Coronary artery (tissue), 2 donors: ENCODE results near the gene CSNK2A2.

Source experiments
- DNase-seq: peaks from one replicate; pipeline ENCODE4 v3.0.0-alpha.2; 2017; ENCODE audit warnings: low spot score
- H3K27ac ChIP-seq, 2 donors: fragments of 200-600 bp; sonication (generic); one replicate each; pipeline ENCODE4 v1.5.1; 2016 to 2019
- H3K4me3 ChIP-seq: fragments of 200-600 bp; sonication (generic); 2 replicates; pipeline ENCODE4 v1.5.1; 2016; ENCODE audit warnings: mild to moderate bottlenecking, moderate library complexity
- CTCF ChIP-seq: fragments of 200-600 bp; sonication (generic); IDR thresholded peaks from one replicate; pipeline ENCODE4 v1.5.1; 2019; ENCODE audit warnings: antibody characterized with exemption

CSNK2A2 gene

GRCh38 chr16:58200004-58200797 lies 2.3 kb upstream of the CSNK2A2 start:
- no peak overlapping the region for H3K4me3 ChIP-seq
- TF ChIP-seq CTCF: no peak
- DNase-seq: no peak
- H3K27ac ChIP-seq: no peak overlapping the region

GRCh38 chr16:58198803-58199411 lies 1.0 kb upstream of the CSNK2A2 start:
- Histone ChIP-seq H3K4me3 (no peak overlapping the region), H3K27ac (no peak overlapping the region)
- no peak for TF ChIP-seq CTCF
- no peak for DNase-seq

GRCh38 chr16:58197314-58198012 lies 443 bp downstream of the CSNK2A2 start:
- no peak for TF ChIP-seq CTCF
- no peak for DNase-seq
- Histone ChIP-seq H3K27ac (peak overlapping the region in 1 of 2 donors; percentile 53), H3K4me3 (peak overlapping the region; percentile 96)

- Histone ChIP-seq H3K27ac (no peak overlapping the region), H3K4me3 (peak overlapping the region; percentile 96)
- TF ChIP-seq CTCF: no peak
- no peak for DNase-seq
Observed at GRCh38 chr16:58196898-58197313, 1.0 kb downstream of the CSNK2A2 start.

GRCh38 chr16:58195771-58196170 lies 2.1 kb downstream of the CSNK2A2 start:
- DNase-seq: no peak
- no peak for TF ChIP-seq CTCF
- no peak overlapping the region for H3K4me3 ChIP-seq
- H3K27ac ChIP-seq: no peak overlapping the region

GRCh38 chr16:58195344-58195743 lies 2.6 kb downstream of the CSNK2A2 start:
- DNase-seq: no peak
- TF ChIP-seq CTCF: no peak
- Histone ChIP-seq H3K27ac (no peak overlapping the region), H3K4me3 (no peak overlapping the region)
